Mesendoderm (in vitro differentiated cells): ENCODE results near the gene RASD2.

Experiments
- DNase-seq: peaks from one replicate; pipeline ENCODE4 v3.0.0; 2013
- H2AK5ac ChIP-seq: 2 replicates; pipeline ENCODE4 v1.6.1; 2013; ENCODE audit warnings: low read length, inconsistent platforms
- H2BK120ac ChIP-seq: 2 replicates; pipeline ENCODE4 v1.6.1; 2013; ENCODE audit warnings: low read depth, mild to moderate bottlenecking, low read length, moderate library complexity, mixed read lengths
- H2BK15ac ChIP-seq: replicated peaks from 2 replicates; pipeline ENCODE4 v1.6.1; 2013; ENCODE audit warnings: low read depth, mild to moderate bottlenecking, moderate library complexity
- H2BK5ac ChIP-seq: 2 replicates; pipeline ENCODE4 v1.6.1; 2013; ENCODE audit warnings: low read length, inconsistent platforms
- H3K18ac ChIP-seq: 2 replicates; pipeline ENCODE4 v1.6.1; 2013; ENCODE audit warnings: mild to moderate bottlenecking, low read length, mixed read lengths
- H3K23ac ChIP-seq: one replicate; pipeline ENCODE4 v1.6.1; 2013; ENCODE audit warnings: low read length
- H3K27ac ChIP-seq: 2 replicates; pipeline ENCODE4 v1.5.1; 2013; ENCODE audit warnings: low read depth, mild to moderate bottlenecking, inconsistent platforms, low read length, moderate library complexity
- H3K27me3 ChIP-seq: 2 replicates; pipeline ENCODE4 v1.6.1; 2013; ENCODE audit warnings: low read length, control low read depth, mild to moderate bottlenecking, inconsistent platforms; ENCODE audit not compliant: insufficient read depth, poor library complexity
- H3K36me3 ChIP-seq: 2 replicates; pipeline ENCODE4 v1.6.1; 2013; ENCODE audit warnings: low read length, inconsistent platforms; ENCODE audit not compliant: control insufficient read depth, insufficient read depth
- H3K4ac ChIP-seq: one replicate; pipeline ENCODE4 v1.6.1; 2013; ENCODE audit warnings: low read depth, mild to moderate bottlenecking, low read length, moderate library complexity
- H3K4me1 ChIP-seq: 2 replicates; pipeline ENCODE4 v1.6.1; 2013; ENCODE audit warnings: low read depth, low read length, inconsistent platforms; ENCODE audit not compliant: control insufficient read depth
- H3K4me2 ChIP-seq: 2 replicates; pipeline ENCODE4 v1.6.1; 2013; ENCODE audit warnings: low read length
- H3K4me3 ChIP-seq: 2 replicates; pipeline ENCODE4 v1.5.1; 2013; ENCODE audit warnings: mild to moderate bottlenecking, low read length
- H3K56ac ChIP-seq: one replicate; pipeline ENCODE4 v1.6.1; 2013; ENCODE audit warnings: low read length
- H3K79me1 ChIP-seq: 2 replicates; pipeline ENCODE4 v1.6.1; 2013; ENCODE audit warnings: low read length, inconsistent platforms
- H3K79me2 ChIP-seq: 2 replicates; pipeline ENCODE4 v1.6.1; 2013; ENCODE audit warnings: mild to moderate bottlenecking, low read length; ENCODE audit not compliant: control insufficient read depth, insufficient read depth
- H3K9ac ChIP-seq: 2 replicates; pipeline ENCODE4 v1.6.1; 2013; ENCODE audit warnings: low read length, inconsistent platforms
- H4K5ac ChIP-seq: one replicate; pipeline ENCODE4 v1.6.1; 2013; ENCODE audit warnings: low read length
- H4K8ac ChIP-seq: one replicate; pipeline ENCODE4 v1.6.1; 2013; ENCODE audit warnings: low read depth, mild to moderate bottlenecking, control low read depth, low read length, moderate library complexity
- WGBS: extraction: QIAGEN DNeasy Blood & Tissue Kit; methylation state at CpG from one replicate; pipeline ENCODE4 v1.1.7; 2013; ENCODE audit warnings: low lambda C conversion rate, missing lambda C conversion rate; ENCODE audit not compliant: insufficient coverage; ENCODE audit errors: extremely low coverage; 5-methylcytosine and 5-hydroxymethylcytosine counted together

The RASD2 gene

DNA sequence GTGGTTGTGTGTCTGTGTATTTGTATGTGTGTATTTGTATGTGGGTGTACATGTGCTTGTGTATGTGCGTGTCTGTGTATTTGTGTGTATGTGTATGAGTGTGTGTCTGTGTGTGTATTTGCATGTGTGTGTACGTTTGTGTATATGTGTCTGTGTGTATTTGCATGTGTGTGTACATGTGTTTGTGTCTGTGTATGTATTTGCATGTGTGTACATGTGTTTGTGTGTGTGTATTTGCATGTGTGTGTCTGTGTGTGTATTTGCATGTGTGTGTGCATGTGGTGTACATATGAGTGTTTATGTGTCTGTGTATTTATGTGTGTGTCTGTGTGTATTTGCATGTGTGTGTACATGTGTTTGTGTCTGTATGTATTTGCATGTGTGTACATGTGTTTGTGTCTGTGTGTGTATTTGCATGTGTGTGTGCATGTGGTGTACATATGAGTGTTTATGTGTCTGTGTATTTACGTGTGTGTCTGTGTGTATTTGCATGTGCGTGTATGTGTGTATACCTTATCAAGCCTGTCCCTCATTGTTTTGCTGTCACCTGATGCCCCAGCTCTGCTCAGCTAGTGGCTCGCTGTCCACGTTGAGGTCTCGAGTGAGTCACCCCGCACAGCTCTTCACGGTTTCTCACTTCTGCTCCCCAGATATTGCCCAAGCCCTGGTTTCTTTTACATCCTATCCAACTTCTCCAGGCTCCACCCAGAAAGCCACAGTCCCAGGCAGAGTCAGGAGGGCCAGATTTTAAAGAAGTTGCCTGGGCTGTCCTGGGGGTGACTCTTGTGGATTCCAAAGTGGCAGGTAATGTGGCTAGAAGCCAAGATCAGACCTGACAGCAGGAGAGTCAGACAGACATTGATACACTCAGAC is 61.3 kb downstream of the RASD2 start:
- no peak for DNase-seq
- no peak overlapping the region for H2BK5ac ChIP-seq
- no peaks in the 10 kb centered on the region for H3K36me3 ChIP-seq

More for the DNA sequence above, 61.3 kb downstream of the RASD2 start:
- no peaks in the 10 kb centered on the region for H3K79me2 ChIP-seq
- no peak overlapping the region for H3K18ac ChIP-seq
- no peak overlapping the region for H2BK15ac ChIP-seq
- no CpG with 5 or more reads among the region's 9 CpGs for WGBS
- no peak overlapping the region for H3K4me2 ChIP-seq
- no peak overlapping the region for H4K8ac ChIP-seq
- H3K9ac ChIP-seq = no peak overlapping the region
- H4K5ac ChIP-seq = no peak overlapping the region
- H3K4me1 ChIP-seq = no peaks in the 10 kb centered on the region
- no peaks in the 10 kb centered on the region for H3K27me3 ChIP-seq
- H2BK120ac ChIP-seq = no peak overlapping the region
- H3K23ac ChIP-seq = no peak overlapping the region
- H3K79me1 ChIP-seq = no peaks in the 10 kb centered on the region
- H3K56ac ChIP-seq = no peak overlapping the region
- no peak overlapping the region for H2AK5ac ChIP-seq
- H3K4me3 ChIP-seq = no peak overlapping the region
- H3K27ac ChIP-seq = no peak overlapping the region
- H3K4ac ChIP-seq = no peak overlapping the region
